ENCODE measurements around the gene TSFM. TPM values are rescaled to one million over a fixed set of nuclear protein-coding genes. Genes with fewer than 3 reads are reported as not detected.
"Not testable (repeated sequence)": the region's sequence is repeated elsewhere in the genome, so short reads cannot be mapped to it uniquely, and the experiment has no call there.

TSFM gene
- total and polyA plus RNA-seq, 11 donors: 37.6 to 80.8 (median 45.4) TPM

DNA sequence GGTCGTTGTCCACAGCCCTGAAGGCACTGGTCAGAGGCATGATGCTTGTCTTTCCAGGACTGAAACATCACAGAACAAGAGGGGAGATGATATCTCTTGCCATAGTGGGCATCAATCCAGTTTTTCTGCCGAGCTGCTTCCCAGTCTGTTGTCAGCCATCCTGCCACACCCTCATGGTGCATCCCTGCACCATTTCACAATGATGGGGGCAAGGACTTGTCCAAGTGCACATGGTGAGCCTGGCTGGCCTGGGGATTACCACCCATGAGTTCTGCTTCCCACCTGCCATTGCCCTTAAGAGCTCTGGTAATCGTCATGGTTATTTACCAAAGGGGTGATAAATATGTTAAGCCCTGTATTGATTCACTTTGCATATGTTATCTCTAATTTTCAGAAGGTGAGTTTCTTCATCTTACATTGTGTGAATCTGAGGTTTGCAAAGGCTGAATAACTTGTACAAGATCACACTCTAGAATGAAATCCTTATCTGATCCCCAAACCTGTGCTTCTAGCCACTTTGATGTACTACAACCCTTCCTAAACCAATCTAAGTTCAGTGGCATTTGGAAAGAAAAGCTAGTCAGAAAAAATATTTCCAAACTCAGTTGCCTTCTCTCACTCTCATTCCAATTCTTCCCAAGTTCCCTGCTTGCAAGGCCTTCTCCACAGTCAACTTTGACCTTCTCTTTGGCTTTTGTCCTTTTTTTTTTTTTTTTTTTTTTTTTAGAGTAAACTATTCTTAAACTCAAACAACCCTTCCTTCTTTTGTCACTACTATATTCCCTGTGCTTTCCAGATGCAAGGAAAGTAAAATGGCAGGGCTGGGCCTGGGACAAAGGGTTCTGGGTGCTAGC is 33.6 kb downstream of the TSFM start:
- WGBS, 4 donors: 37 to 69% (median 46%) methylated on average over 2 to 3 of the region's 3 CpGs
- DNase-seq: no peak
- no peaks in the 10 kb centered on the region for H3K9me3 ChIP-seq
- intact Hi-C loops (cut with DNase I): no loop called here
- no peak overlapping the region for H3K4me3 ChIP-seq
- peaks cover 7 to 54% (median 44%) of the 10 kb centered on the region in 12 donors for H3K4me1 ChIP-seq
- H3K36me3 ChIP-seq: peaks cover 0 to 56% (median 42%) of the 10 kb centered on the region in 9 donors
- TF ChIP-seq POLR2A (IDR thresholded peaks at IDR 0.05) (no peak), CTCF (IDR thresholded peaks at IDR 0.05) (no peak)
- ATAC-seq: no peak
- H3K27ac ChIP-seq: peak overlapping the region; percentile 35 to 76 (median 69)
- no peaks in the 10 kb centered on the region for H3K27me3 ChIP-seq

DNA sequence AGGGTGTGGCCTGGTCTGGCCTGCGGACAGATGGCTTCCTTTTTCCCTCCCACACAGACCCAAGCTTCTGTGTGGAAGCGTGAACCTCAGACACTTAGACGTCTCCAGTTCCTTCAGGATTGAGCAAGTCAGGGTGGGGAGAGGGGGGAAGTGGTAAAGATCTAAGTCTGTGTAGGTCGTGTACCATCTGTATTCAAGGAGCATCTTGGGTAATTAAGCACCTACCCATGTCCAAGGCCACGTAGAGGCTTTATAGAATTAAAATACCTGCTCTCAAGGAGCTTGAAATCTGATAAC is 34.2 kb downstream of the TSFM start:
- WGBS, 4 donors: 37 to 63% (median 47%) methylated on average over 5 of the region's 5 CpGs
- Histone ChIP-seq H3K27ac (peak overlapping the region; percentile 35 to 87 (median 70)), H3K27me3 (no peaks in the 10 kb centered on the region), H3K4me3 (no peak overlapping the region), H3K9me3 (no peaks in the 10 kb centered on the region), H3K4me1 (peaks cover 7 to 56% (median 46%) of the 10 kb centered on the region in 12 donors), H3K36me3 (peaks cover 0 to 56% (median 42%) of the 10 kb centered on the region in 9 donors)
- DNase-seq (peak in 4 of 5 donors; percentile 63 to 81 (median 66)), ATAC-seq (peak; percentile 78 to 89 (median 84))
- intact Hi-C loops (cut with DNase I): no loop called here
- no peak for TF ChIP-seq CTCF (IDR thresholded peaks at IDR 0.05)

GRCh38 chr12:57817261-57817989 is 34.8 kb downstream of the TSFM start:
- peaks cover 0 to 56% (median 42%) of the 10 kb centered on the region in 9 donors for H3K36me3 ChIP-seq
- H3K4me3 ChIP-seq: no peak overlapping the region
- intact Hi-C loops (cut with DNase I): no loop called here
- no peaks in the 10 kb centered on the region for H3K27me3 ChIP-seq
- peak overlapping the region; percentile 35 to 87 (median 70) for H3K27ac ChIP-seq
- H3K9me3 ChIP-seq: no peaks in the 10 kb centered on the region
- 44 to 67% (median 62%) methylated on average over 5 to 8 of the region's 8 CpGs for WGBS, 4 donors
- DNase-seq (no peak), ATAC-seq (peak in 3 of 4 donors; percentile 6 to 27 (median 27))
- H3K4me1 ChIP-seq: peaks cover 7 to 62% (median 52%) of the 10 kb centered on the region in 12 donors
- TF ChIP-seq POLR2A (IDR thresholded peaks at IDR 0.05) (no peak), CTCF (IDR thresholded peaks at IDR 0.05) (no peak)

DNA sequence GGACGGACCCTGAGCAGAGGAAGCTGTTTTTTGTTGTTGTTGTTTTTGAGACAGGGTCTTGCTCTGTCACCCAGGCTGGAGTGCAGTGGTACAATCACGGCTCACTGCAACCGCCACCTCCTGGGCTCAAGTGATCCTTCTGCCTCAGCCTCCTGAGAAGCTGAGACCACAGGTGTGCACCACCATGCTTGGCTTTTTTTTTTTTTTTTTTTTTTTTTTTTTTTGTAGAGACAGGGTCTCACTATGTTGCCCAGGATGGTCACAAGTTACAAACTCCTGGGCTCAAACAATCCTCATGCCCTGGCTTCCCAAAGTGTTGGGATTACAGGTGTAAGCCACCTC is 35.4 kb downstream of the TSFM start:
- ATAC-seq; DNase-seq; H3K9me3 ChIP-seq; H3K27me3 ChIP-seq; intact Hi-C loops (cut with DNase I); H3K4me3 ChIP-seq: not testable (repeated sequence)
- WGBS, 4 donors: 77 to 86% (median 83%) methylated on average over 3 of the region's 3 CpGs
- Histone ChIP-seq H3K27ac (peak overlapping the region; percentile 35 to 87 (median 70)), H3K36me3 (peaks cover 0 to 56% (median 42%) of the 10 kb centered on the region in 9 donors), H3K4me1 (peaks cover 7 to 67% (median 56%) of the 10 kb centered on the region in 12 donors)

DNA sequence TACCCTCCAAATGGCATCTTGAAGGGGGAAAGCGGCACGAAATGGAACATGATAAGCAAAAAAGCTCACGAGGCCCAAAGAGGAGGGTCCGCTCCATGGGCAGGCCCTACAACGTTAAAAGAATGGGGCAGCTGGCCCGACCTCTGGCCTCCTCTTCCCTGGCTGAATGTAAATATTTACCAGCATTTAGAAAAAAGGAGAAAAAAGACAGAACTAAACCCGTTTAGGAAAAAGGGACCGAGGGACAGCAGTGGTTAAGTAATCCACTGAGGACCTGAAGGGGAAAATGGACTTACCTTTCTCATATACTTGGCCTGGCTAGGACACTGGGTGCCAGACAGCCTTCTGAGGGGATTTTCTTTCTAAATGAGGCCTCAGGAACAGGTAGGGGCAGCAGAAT is 37.5 kb downstream of the TSFM start:
- Histone ChIP-seq H3K36me3 (peaks cover 5 to 76% (median 63%) of the 10 kb centered on the region in 9 donors), H3K4me1 (peaks cover 7 to 66% (median 56%) of the 10 kb centered on the region in 12 donors), H3K27ac (peak overlapping the region in 2 of 12 donors; percentile 33 to 66)
- 78 to 84% (median 80%) methylated on average over 8 of the region's 8 CpGs for WGBS, 4 donors
- ATAC-seq; H3K27me3 ChIP-seq; H3K9me3 ChIP-seq; DNase-seq; intact Hi-C loops (cut with DNase I); H3K4me3 ChIP-seq: not testable (repeated sequence)

GRCh38 chr12:57821015-57821414 is 38.4 kb downstream of the TSFM start:
- H3K27ac ChIP-seq: peak overlapping the region in 5 of 12 donors; percentile 59 to 74 (median 66)
- H3K36me3 ChIP-seq: peaks cover 5 to 79% (median 72%) of the 10 kb centered on the region in 9 donors
- ATAC-seq; H3K9me3 ChIP-seq; intact Hi-C loops (cut with DNase I); H3K4me3 ChIP-seq; DNase-seq; H3K27me3 ChIP-seq: not testable (repeated sequence)
- peaks cover 2 to 63% (median 50%) of the 10 kb centered on the region in 12 donors for H3K4me1 ChIP-seq
- 79 to 90% (median 84%) methylated on average over 3 to 5 of the region's 5 CpGs for WGBS, 4 donors
